Measurements from ENCODE around the gene CLCN6.
"Not testable (repeated sequence)": the region's sequence is repeated elsewhere in the genome, so short reads cannot be mapped to it uniquely, and the experiment has no call there.

CLCN6 gene

GRCh38 chr1:11795238-11795890, 10.6 kb upstream of the CLCN6 start:
- DNase-seq: no peak

DNA sequence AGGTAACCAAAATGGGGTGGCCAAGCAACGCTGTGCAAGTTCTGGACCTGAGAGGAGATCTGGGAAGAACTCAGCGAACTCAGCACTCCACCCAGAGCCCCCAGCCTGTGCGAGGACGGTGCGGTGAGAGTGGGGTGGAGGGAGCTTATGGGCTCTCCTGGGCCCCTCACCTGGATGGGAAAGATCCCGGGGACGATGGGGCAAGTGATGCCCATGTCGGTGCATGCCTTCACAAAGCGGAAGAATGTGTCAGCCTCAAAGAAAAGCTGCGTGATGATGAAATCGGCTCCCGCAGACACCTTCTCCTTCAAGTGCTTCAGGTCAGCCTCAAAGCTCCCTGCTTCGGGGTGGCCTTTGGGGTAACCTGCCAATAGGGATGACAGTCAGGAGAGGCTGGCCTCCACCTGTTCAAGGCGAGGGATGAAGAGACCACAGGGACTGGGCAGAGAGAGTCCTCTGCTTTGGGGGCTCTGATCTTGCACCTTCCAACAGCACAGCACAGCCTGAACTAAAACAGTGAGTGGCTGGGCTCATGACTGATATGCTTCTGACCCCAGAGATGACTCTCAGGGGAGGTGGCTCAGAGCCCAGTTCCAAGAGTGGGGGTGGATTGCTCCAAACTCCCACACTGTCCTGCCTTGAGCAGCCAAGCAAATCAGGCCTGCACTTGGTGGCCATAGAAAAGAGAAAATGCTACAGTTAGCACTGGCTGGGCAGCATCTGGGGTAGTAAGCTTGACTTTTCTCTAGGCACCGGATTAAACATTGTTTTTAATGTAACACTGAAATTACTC, 9.8 kb upstream of the CLCN6 start:
- DNase-seq: no peak

DNA sequence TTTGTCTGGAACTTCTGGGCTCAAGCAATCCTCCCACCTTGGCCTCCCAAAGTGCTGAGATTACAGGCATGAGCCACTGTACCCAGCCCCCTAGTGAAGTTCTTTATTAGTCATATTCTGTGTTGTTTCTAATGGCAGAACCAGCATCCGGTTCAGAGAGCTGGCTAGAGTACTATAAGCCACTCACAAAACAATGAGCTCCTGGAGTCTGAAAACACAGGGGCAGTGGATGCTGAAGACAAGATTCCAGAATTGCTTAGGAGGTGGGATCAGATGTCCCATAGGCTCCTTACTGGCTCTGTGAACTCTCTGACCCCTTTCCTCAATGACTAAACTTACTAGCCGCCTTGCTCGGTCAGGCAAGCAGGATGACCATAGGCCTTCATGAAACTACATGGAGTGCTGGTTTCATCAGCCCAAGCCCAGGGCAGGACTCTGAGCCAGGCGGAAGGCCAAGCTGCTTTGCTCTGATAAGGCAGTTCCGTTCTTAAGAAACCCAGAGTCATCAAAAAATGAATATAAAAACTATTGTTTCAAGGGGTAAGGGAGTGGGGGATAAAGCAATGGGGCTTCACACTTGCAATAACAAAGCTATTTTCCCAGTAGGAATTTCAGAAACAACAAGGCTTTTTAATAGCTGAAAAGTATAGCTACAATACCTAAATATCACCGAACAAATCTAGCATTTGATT, 8.3 kb upstream of the CLCN6 start:
- DNase-seq: no peak

- no peak for DNase-seq
Observed at GRCh38 chr1:11799099-11799498, 6.9 kb upstream of the CLCN6 start.

DNA sequence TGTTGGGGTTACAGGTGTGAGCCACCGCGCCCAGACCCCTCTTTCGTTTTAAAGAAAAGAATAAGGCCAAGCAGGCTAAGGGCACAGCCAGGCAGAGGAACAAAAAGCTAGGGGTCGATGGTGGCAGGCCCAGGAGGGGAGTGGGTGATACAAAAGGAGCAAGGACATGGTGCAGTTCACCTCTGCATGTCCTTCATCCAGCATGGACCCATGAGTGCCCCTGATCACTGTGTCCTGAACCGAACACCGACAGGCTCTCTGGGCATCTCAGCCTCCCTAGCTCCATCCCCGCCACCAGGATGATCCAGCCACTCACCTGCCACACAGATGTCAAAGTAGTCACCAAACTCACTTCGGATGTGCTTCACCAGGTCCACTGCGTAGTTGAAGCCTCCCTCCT, 6.1 kb upstream of the CLCN6 start:
- DNase-seq: no peak

GRCh38 chr1:11800391-11800755, 5.6 kb upstream of the CLCN6 start:
- DNase-seq: no peak

DNA sequence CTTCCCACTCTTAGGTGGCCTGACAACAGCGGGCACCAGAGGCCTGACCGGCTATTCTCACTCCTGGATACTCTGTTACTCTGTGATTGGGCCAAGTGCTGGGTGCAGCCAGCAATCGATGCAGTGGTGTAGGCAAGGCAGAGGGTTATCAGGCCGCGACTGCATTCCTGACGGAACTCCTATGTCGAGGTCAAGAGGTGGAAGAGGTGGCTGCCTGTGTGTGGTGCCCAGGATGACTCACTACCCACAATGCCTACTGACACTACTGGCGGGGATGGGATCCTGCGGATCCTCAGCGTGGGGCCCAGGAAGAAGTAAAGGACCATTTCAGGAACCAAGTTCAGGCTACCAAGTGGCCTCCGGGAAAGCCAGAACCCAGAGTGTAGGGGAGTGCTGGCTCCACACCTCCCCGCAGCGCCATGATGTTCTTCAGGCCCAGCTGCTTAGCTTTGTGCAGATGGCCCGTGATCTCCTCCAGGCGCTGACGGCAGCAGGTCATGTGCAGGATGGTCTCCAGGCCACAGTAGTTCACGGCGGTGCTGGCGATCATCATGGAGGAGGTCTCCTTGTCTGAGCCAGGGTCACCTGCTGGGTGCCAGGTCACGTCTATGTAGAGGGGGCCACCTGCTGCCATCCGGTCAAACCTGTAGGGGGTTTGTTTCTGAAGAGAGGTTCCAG, 5.1 kb upstream of the CLCN6 start:
- no peak for DNase-seq

DNA sequence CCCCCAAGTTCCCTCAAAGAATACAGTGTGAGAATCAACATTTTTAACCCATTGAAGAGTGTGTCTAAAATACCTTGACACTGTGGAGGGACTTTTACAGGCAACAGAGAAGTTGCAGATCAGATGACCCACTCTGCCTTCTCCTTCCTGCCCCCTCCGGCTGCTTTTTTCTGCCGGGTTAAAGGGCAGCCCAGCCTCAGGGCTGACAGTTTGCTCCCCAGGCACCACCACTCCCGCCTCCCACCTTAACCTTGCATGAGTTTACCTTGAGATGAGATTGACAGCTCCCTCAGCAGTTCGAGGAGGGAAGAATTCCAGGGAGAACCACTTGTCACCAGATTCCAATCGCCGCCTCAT, 3.4 kb upstream of the CLCN6 start:
- DNase-seq: no peak

DNA sequence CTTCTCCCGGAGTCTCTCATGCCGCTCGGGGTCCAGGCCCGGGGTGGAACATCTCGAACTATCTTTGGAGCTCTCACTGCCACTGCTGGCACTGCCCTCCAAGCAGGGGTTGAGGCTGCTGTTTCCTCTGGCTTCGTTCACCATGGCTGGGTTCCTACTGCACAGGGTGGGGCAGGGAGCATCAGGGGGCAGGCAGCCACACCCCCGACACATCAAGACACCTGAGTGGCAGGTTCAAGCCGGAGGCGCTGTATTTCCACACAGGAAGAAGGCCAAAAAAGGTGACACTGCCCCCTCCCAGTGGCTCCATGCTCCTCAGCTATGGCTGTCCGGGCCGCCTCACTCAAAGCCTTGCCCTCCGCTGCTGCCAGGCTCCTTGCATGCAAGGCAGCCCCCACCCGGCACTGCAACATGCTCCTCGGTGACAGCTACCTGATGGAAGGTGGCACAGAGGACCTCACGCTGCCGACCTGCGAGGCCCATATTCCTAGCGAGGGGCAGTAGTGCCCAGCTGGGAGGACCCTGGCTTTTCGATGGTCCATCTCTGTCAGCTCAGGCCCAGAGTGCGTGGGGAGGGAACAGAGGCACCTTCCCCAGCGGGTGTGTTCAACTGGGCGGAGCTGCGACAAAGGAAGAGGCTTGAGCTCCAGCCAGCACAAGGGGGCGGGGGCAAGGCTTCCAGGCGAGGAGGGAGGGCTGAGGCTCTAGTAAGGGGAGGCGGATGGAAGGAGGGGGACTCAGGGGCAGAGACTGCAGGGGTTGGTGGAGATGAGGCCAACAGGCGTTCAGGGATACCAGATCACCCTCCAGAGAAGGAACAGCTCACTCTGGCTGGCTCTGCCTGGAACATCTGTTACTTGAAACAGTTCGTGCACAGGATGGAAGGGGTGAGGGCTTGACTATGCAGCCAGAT, 2.8 kb upstream of the CLCN6 start:
- peak; percentile 51 to 52 for DNase-seq

DNA sequence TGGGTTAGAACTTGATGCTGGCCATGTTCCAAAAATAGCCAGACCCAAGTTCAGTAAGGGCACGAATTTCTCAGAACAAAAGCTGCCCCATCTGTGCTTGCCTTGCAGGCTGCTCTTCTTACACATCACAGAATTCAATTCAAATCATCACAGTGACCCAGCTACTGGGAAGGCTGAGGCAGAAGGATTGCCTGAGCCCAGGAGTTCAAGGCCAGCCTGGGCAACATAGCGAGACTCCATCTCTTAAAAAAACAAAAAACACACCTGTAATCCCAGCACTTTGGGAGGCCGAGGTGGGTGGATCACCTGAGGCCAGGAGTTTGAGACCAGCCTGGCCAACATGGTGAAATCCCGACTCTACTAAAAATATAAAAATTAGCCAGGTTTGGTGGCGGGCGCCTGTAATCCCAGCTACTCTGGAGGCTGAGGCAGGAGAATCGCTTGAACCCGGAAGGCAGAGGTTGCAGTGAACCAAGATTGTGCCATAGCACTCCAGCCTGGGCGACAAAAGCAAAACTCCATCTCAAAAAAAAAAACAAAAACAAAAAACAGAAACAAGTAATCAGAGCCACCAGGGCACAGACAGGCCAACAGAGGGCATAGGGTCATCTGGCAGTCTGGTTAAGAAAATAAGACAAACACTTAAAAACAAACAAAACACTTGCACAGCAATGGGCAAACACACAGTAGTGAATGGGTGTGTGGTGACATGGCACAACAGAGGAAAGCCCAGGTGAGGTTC, 1.9 kb upstream of the CLCN6 start:
- DNase-seq: not testable (repeated sequence)

DNA sequence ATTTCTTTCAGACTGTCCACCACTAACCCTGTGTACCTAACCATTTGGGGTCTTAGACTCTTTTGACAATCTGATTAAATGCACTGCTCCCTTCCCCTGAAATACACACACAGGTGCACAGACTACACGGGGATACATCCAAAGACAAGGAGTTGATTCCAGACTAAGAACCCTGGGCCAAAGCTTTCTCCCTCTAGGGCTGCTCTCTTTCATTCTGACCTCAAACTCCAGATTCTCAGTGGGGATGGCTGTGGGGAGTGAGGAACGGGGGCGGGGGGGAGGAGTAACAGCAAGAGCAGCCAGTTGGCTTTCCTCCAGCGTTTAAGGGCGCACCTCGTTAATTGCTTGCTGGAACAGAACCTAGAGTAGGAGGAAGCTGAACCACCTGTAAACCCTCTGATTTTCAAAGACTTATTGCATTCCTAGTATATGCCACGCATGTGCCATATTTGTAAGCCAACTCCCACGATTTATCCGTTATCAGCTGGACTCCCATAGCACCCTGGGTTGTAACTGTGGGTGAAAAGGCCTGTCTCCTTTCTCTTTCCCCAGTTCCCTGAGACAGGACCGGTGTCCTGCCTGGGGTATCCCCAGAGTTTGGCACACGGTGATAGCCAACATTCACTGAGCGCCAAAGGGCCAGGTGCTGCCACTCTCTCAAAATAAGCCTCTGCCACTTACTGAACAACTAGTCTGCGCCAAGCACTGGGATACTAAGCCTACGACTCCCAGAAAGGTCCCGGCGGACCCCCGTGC, 1.1 kb upstream of the CLCN6 start:
- DNase-seq: no peak

- no peak for DNase-seq
Observed at GRCh38 chr1:11806307-11806936, 431 bp downstream of the CLCN6 start.

GRCh38 chr1:11807133-11807532, 1.1 kb downstream of the CLCN6 start:
- DNase-seq: no peak

DNA sequence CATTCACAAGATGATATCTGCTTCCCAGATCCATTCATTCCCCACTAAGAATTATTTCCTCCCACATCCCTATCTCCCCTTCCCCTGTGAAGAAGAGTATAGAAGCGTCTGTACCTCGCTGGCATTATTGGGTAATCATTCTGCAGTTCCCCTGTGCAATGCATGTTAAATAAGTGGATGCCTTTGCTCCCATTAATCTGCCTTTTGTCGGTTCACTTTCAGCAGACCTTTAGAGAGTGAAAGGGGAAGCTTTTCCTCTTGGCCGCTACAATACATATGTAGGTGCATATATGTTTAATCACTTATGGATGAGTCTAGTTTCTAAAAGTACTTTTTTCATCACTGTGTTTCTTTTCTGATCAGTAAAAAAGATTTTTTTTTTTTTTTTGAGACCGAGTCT, 7.0 kb downstream of the CLCN6 start:
- no peak for DNase-seq

DNA sequence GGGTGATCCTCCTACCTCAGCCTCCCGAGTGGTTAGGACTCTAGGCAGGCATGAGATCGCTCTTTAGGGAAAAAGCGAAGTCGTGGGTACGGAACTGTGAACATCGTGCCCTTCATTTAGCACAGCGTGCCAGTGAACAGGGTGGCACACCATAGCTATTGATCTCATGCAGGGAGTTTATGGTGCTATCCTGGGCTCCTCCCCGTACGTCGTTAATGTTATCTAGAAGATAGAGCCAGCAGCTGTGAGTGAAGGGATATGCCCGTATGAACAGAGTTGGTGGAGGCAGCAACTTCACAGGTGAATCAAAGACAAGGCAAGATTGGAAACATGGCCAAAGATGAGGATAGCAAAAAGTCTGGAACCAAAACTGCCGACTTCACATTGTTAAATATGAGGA, 11.2 kb downstream of the CLCN6 start:
- DNase-seq: no peak

- no peak for DNase-seq
Observed at GRCh38 chr1:11822091-11822490, 16.1 kb downstream of the CLCN6 start.

DNA sequence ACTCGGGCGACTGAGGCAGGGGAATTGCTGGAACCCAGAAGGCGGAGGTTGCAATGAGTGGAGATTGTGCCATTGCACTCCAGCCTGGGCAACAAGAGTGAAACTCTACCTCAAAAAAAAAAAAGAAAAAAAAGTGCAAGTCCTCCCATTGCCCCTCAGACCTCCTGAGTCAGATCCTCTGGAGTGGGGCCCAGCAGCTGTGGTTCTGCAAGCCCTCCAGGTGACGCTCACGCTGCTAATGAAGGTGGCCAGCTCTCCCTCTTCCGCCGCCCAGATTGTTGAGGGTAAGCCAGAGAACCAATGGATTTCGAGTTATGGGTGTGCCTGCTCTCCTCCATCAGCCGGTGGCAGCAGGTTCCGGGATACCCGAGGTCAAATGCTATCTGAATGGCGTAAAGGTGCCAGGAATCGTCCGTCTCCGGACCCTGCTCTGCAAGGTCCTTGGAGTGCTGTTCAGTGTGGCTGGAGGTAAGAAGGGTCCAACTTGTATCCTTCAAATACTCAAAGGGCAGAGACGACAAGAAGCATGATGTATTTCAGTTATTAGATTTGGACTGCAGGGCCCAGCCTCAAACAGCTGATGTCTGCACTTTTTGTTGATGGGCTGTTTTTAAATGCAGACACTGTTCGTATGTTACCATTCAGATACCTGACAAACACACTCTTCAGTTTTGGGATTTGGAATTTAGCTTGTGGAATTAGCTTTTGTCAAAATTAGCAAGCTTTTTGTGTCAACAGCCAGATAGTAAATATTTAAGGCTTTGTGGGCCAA, 17.6 kb downstream of the CLCN6 start:
- DNase-seq: no peak

GRCh38 chr1:11825131-11825530, 19.1 kb downstream of the CLCN6 start:
- DNase-seq: no peak

DNA sequence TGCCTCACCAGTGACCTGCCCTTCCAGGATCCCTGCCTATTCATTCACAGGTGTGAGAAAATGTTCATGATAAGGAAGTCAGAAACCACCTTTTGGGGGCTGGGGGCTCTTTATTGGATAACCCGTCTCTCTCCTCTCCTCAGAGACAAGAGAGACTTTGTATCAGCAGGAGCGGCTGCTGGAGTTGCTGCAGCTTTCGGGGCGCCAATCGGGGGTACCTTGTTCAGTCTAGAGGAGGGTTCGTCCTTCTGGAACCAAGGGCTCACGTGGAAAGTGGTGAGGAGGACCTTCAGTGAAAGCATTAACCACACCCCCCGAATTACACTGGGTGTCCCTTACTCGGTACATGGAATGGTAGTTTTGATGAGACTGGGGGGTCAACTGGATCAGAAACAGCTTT, 21.0 kb downstream of the CLCN6 start:
- no peak for DNase-seq

DNA sequence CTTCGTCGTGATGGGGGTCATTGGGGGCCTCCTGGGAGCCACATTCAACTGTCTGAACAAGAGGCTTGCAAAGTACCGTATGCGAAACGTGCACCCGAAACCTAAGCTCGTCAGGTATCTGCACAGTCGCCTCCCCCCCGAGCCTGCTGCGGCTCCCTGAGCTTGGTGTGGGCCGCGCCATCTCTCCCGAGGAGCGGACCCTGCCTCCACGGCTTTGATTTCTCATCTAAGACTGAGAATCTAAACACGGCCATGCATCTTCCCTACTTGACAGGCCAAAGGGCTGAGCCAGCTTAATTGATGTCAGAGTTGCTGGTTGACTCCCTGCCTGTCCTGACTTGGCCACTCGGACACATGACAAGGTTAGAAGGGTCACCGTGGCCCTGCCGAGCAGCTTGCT, 22.5 kb downstream of the CLCN6 start:
- no peak for DNase-seq

Data from stimulated activated CD4-positive, alpha-beta T cell treated with anti-CD3 and anti-CD28 coated beads, Interleukin-2, amount 100 ng/mL, for 48 hours (primary cell).